ENCODE measurements around the gene KRT15.
"Not testable (repeated sequence)": the region's sequence is repeated elsewhere in the genome, so short reads cannot be mapped to it uniquely, and the experiment has no call there.

Gene KRT15

DNA sequence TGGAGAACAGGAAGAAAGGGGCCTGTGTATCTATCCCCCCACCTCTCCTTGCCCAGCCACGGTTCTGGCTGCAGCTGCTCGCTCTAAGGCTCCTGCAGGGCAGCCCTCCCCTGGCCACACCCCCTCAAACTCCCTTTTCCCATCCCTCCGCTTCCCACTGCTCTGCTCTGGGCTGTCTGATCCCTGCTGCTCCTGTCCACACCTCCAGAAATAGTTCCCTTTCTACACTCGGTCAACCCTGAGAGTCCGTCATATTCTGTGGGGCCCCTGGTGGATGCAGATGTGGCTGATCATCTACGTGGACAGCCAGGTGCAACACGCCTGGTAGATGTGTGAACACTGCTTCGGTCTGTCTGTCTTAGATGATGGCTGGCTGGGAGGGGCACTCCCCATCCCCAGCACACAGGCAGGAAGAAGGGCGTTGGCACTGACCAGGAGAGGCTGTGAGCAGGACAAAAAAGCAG is 28.7 kb upstream of the KRT15 start:
- H3K27ac ChIP-seq = no peak overlapping the region
- DNase-seq = no peak
- H3K4me3 ChIP-seq (ENCODE audit: low read depth, low read length) = no peak overlapping the region

GRCh38 chr17:41546819-41547218 is 28.1 kb upstream of the KRT15 start:
- Histone ChIP-seq H3K9me3 (ENCODE audit: severe bottlenecking) (peaks cover 12% of the 10 kb centered on the region), H3K36me3 (no peaks in the 10 kb centered on the region), H3K4me3 (ENCODE audit: low read depth, low read length) (no peak overlapping the region), H3K27me3 (ENCODE audit: insufficient read depth, low read depth, severe bottlenecking) (no peaks in the 10 kb centered on the region), H3K27ac (no peak overlapping the region)
- no peak for TF ChIP-seq CTCF (IDR thresholded peaks at IDR 0.05; ENCODE audit: low read depth, low read length)
- DNase-seq = no peak

More for the DNA sequence above, 28.7 kb upstream of the KRT15 start:
- Histone ChIP-seq H3K36me3 (no peaks in the 10 kb centered on the region), H3K9me3 (ENCODE audit: severe bottlenecking) (peaks cover 12% of the 10 kb centered on the region), H3K27me3 (ENCODE audit: insufficient read depth, low read depth, severe bottlenecking) (no peaks in the 10 kb centered on the region)
- no peak for TF ChIP-seq CTCF (IDR thresholded peaks at IDR 0.05; ENCODE audit: low read depth, low read length)

- TF ChIP-seq CTCF (IDR thresholded peaks at IDR 0.05; ENCODE audit: low read depth, low read length) = no peak
- DNase-seq = no peak
- H3K27me3 ChIP-seq (ENCODE audit: insufficient read depth, low read depth, severe bottlenecking) = no peaks in the 10 kb centered on the region
- no peak overlapping the region for H3K27ac ChIP-seq
- H3K36me3 ChIP-seq = no peaks in the 10 kb centered on the region
- peaks cover 14% of the 10 kb centered on the region for H3K9me3 ChIP-seq (ENCODE audit: severe bottlenecking)
- H3K4me3 ChIP-seq (ENCODE audit: low read depth, low read length) = no peak overlapping the region
Observed at GRCh38 chr17:41545829-41546410, 27.2 kb upstream of the KRT15 start.

GRCh38 chr17:41544935-41545334 is 26.2 kb upstream of the KRT15 start:
- TF ChIP-seq CTCF (IDR thresholded peaks at IDR 0.05; ENCODE audit: low read depth, low read length) = no peak
- peak overlapping the region; percentile 77 for H3K27ac ChIP-seq
- no peak overlapping the region for H3K4me3 ChIP-seq (ENCODE audit: low read depth, low read length)
- peaks cover 14% of the 10 kb centered on the region for H3K9me3 ChIP-seq (ENCODE audit: severe bottlenecking)
- H3K36me3 ChIP-seq = no peaks in the 10 kb centered on the region
- DNase-seq = no peak
- no peaks in the 10 kb centered on the region for H3K27me3 ChIP-seq (ENCODE audit: insufficient read depth, low read depth, severe bottlenecking)

DNA sequence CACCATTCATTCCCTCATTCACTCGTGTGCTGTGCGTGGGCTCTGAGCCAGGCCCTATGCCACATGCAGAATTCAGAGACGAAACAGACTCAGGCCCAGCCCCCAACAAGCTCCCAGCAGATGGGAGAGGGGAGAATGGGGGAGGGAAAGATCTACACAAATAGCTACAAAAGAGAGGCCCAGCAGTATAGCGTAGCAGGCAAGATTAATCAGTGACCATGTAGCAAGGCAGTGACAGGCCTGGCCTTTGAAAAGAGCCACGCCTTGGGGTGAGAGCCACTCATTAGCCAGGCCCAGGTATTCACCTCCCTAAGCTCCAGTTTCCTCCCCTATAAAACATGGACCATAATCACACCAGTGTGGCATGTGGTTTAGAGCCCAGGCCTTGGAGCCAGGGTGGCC is 25.8 kb upstream of the KRT15 start:
- Histone ChIP-seq H3K27ac (peak overlapping the region; percentile 77), H3K9me3 (ENCODE audit: severe bottlenecking) (peaks cover 14% of the 10 kb centered on the region), H3K4me3 (ENCODE audit: low read depth, low read length) (no peak overlapping the region), H3K36me3 (no peaks in the 10 kb centered on the region), H3K27me3 (ENCODE audit: insufficient read depth, low read depth, severe bottlenecking) (no peaks in the 10 kb centered on the region)
- TF ChIP-seq CTCF (IDR thresholded peaks at IDR 0.05; ENCODE audit: low read depth, low read length) = no peak
- peak; percentile 78 for DNase-seq

DNA sequence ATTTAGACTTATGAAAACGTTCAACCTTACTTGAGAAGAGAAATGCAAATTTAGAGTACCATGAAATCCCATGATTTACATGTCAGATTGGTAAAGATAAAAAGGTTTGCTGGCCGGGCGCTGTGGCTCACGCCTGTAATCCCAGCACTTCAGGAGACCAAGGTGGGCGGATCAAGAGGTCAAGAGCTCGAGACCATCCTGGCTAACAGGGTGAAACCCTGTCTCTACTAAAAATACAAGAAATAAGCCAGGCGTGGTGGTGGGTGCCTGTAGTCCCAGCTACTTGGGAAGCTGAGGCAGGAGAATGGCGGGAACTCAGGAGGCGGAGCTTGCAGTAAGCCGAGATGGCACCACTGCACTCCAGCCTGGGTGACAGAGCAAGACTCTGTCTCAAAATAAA is 24.1 kb upstream of the KRT15 start:
- DNase-seq; H3K27me3 ChIP-seq (ENCODE audit: insufficient read depth, low read depth, severe bottlenecking); H3K36me3 ChIP-seq; H3K4me3 ChIP-seq (ENCODE audit: low read depth, low read length); H3K27ac ChIP-seq: not testable (repeated sequence)
- H3K9me3 ChIP-seq (ENCODE audit: severe bottlenecking) = peaks cover 11% of the 10 kb centered on the region
